ENCODE results near the gene GRID1.

- TF ChIP-seq EZH2phosphoT487 (IDR thresholded peaks at IDR 0.05; ENCODE audit: borderline replicate concordance, low read length), result no peak
- TF ChIP-seq EZH2 (IDR thresholded peaks at IDR 0.05; ENCODE audit: low read length, unreplicated experiment), result no peak
- no peak for TF ChIP-seq CTCF (conservative IDR thresholded peaks at IDR 0.05; ENCODE audit: low read depth, low read length)
Measured at GRCh38 chr10:86073199-86073977, 293.2 kb downstream of the GRID1 start.

Measured in PC-3 (cell line).